ENCODE measurements around the gene HNRNPUL2.

HNRNPUL2 gene

DNA sequence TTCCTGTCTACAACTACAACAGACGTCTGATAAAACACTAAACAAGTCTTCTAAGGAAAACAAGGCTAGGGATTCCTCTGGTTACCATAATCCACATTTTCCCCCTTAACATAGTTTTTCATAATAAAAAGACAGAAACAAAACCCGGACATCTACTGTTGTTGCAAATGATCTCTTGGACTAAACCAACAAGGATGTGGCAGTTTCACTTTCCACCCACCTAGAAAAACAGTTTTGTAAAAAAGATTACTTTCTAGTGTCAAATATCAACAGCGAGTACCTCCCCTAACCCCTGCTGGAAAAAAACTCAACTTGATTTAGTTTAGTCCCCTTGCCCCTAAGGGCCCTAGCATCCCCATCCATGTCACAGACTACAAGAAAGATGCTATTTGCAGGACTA lies 14.4 kb downstream of the HNRNPUL2 start:
- no peak for DNase-seq (ENCODE audit: extremely low read depth, insufficient read length)
- H3K4me3 ChIP-seq (replicated peaks; ENCODE audit: low read depth, low read length), result no peak overlapping the region
- TF ChIP-seq, protein P1, sequence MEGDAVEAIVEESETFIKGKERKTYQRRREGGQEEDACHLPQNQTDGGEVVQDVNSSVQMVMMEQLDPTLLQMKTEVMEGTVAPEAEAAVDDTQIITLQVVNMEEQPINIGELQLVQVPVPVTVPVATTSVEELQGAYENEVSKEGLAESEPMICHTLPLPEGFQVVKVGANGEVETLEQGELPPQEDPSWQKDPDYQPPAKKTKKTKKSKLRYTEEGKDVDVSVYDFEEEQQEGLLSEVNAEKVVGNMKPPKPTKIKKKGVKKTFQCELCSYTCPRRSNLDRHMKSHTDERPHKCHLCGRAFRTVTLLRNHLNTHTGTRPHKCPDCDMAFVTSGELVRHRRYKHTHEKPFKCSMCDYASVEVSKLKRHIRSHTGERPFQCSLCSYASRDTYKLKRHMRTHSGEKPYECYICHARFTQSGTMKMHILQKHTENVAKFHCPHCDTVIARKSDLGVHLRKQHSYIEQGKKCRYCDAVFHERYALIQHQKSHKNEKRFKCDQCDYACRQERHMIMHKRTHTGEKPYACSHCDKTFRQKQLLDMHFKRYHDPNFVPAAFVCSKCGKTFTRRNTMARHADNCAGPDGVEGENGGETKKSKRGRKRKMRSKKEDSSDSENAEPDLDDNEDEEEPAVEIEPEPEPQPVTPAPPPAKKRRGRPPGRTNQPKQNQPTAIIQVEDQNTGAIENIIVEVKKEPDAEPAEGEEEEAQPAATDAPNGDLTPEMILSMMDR (IDR thresholded peaks at IDR 0.05; ENCODE audit: insufficient read depth, low read length, poor library complexity, severe bottlenecking), result no peak
- H3K36me3 ChIP-seq (ENCODE audit: control insufficient read depth, insufficient read depth, low read length), result peaks cover 25% of the 10 kb centered on the region
- no peaks in the 10 kb centered on the region for H3K27me3 ChIP-seq (replicated peaks; ENCODE audit: control insufficient read depth, insufficient read depth, low read length)

DNA sequence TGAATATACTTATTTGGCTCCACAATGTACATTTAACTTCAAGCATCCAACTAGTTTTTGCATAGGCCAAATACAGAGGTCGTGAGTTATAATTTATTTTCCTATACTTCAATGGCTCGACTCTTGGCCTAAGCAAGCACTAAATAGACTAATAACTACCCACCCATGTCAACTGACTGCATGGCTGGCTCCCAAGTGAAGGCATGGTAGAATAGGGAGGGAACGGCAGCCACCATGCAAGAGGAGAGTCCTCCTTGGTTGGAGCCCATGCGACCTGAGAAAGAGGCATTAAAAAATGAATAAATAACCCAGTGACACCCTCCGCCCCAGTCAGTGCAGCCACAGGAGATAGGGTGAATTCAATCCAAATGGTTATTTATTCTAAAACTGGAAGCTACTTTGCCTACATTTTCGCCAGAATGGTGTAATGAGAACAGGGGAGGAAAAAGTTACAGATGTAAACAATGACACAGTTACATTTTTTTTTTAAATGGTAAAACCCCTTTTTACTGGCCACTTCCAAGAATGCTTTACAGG lies 14.9 kb downstream of the HNRNPUL2 start:
- Histone ChIP-seq H3K4me3 (replicated peaks; ENCODE audit: low read depth, low read length) (no peak overlapping the region), H3K36me3 (ENCODE audit: control insufficient read depth, insufficient read depth, low read length) (peaks cover 22% of the 10 kb centered on the region), H3K27me3 (replicated peaks; ENCODE audit: control insufficient read depth, insufficient read depth, low read length) (no peaks in the 10 kb centered on the region)
- TF ChIP-seq, protein P1 (IDR thresholded peaks at IDR 0.05; ENCODE audit: insufficient read depth, low read length, poor library complexity, severe bottlenecking), result no peak
- no peak for DNase-seq (ENCODE audit: extremely low read depth, insufficient read length)

DNA sequence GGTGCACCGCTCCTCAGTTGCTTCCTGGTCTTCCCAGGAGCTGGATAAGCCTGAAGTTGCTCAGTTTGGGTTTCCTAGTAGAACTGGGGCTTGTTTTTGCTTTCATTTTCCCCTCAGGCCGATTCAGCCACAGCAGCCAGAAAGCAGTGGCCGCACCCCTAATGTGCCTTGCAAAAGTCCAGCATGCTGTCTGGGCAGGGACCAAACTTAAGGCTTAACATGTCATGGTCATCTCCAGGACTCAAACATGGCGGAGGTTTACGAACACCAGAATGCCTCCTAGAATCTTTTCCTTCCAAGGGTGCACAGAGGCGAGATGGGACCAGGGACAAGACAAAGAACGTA lies 17.3 kb downstream of the HNRNPUL2 start:
- no peaks in the 10 kb centered on the region for H3K27me3 ChIP-seq (replicated peaks; ENCODE audit: control insufficient read depth, insufficient read depth, low read length)
- peak overlapping the region; percentile 64 for H3K4me3 ChIP-seq (replicated peaks; ENCODE audit: low read depth, low read length)
- TF ChIP-seq, protein P1 (IDR thresholded peaks at IDR 0.05; ENCODE audit: insufficient read depth, low read length, poor library complexity, severe bottlenecking), result no peak
- DNase-seq (ENCODE audit: extremely low read depth, insufficient read length), result no peak
- H3K36me3 ChIP-seq (ENCODE audit: control insufficient read depth, insufficient read depth, low read length), result peaks cover 10% of the 10 kb centered on the region

DNA sequence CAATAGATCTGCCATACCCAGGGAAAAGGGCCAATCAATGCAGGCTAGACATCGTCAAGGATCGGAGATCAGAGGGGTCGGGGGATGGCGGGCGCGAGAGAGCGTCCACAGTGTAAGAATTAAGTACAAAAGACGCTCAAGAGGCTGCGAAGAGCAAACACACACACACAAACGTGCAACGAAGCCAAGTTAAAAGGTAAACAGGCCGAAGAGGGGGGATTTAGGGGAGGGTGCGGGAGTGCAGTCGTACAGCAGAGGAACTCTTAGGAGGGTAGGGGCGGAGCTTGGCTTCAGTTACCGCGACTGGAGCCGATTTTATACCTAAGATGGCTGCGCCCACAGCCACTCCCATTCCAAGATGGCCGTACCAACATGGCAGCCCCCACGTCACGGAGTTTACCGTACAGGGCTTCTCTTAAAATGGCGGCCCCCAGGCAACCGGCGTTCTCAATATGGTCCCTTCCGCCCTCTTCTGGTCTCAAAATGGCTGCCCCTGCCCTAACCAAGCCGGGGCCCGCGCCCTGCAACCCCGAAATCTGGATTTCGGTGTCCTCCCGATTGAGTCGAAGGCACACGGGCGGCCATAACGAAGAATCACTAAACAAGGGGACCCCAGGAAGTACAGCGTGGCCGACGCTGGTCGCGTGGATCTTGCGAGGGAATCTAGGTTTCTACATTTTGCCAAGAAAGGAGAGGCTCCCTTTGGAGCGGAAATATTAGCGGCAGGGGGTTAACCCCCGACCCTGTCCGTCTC lies 17.8 kb downstream of the HNRNPUL2 start:
- TF ChIP-seq, protein P1 (IDR thresholded peaks at IDR 0.05; ENCODE audit: insufficient read depth, low read length, poor library complexity, severe bottlenecking), result no peak
- H3K4me3 ChIP-seq (replicated peaks; ENCODE audit: low read depth, low read length), result peak overlapping the region; percentile 64
- DNase-seq (ENCODE audit: extremely low read depth, insufficient read length), result peak; percentile 88
- H3K27me3 ChIP-seq (replicated peaks; ENCODE audit: control insufficient read depth, insufficient read depth, low read length), result no peaks in the 10 kb centered on the region
- H3K36me3 ChIP-seq (ENCODE audit: control insufficient read depth, insufficient read depth, low read length), result peaks cover 8% of the 10 kb centered on the region

DNA sequence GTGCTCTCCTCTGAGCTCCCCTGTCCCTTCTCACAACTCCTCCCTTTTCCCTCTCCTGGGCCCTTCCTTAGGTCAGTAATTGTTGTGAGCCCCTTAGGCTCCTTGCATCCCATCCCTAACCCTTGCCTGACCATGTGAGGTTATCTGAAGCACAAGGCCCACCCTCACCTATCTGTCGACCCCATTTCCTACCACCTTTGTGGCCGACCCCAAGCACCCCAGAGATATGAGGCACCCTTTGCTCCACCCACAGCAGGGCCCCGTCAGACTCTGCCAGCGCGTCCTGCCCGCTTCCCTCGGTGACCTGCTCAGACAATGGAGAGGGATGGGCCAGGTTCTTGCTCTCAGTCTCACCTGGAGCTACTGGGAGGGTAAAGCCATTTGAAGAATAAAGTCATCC lies 18.5 kb downstream of the HNRNPUL2 start:
- DNase-seq (ENCODE audit: extremely low read depth, insufficient read length), result no peak
- TF ChIP-seq, protein P1 (IDR thresholded peaks at IDR 0.05; ENCODE audit: insufficient read depth, low read length, poor library complexity, severe bottlenecking), result no peak
- peak overlapping the region; percentile 63 for H3K4me3 ChIP-seq (replicated peaks; ENCODE audit: low read depth, low read length)
- H3K27me3 ChIP-seq (replicated peaks; ENCODE audit: control insufficient read depth, insufficient read depth, low read length), result no peaks in the 10 kb centered on the region
- peaks cover 7% of the 10 kb centered on the region for H3K36me3 ChIP-seq (ENCODE audit: control insufficient read depth, insufficient read depth, low read length)
